Fibroblast of lung (primary cell): ENCODE measurements around the gene AGAP2. TPM values are rescaled to one million over a fixed set of nuclear protein-coding genes. Genes with fewer than 3 reads are reported as not detected.

ENCODE experiments used
- DNase-seq, 2 donors: peaks; one replicate each; pipeline versions ENCODE4 v3.0.0 to v3.0.0-alpha.2; 2010; ENCODE audit warnings: low read depth in 2 of 2
- H2AFZ ChIP-seq: 2 replicates; pipeline ENCODE4 v1.5.1; 2012; ENCODE audit warnings: low read length, control low read depth, inconsistent platforms
- H3K27ac ChIP-seq: 2 replicates; pipeline ENCODE4 v1.5.1; 2011; ENCODE audit warnings: low read length, control low read depth; ENCODE audit not compliant: insufficient read depth
- H3K27me3 ChIP-seq: 2 replicates; pipeline ENCODE4 v1.5.1; 2011; ENCODE audit warnings: mild to moderate bottlenecking, low read length; ENCODE audit not compliant: control insufficient read depth, insufficient read depth
- H3K36me3 ChIP-seq: 2 replicates; pipeline ENCODE4 v1.5.1; 2011; ENCODE audit warnings: low read length; ENCODE audit not compliant: control insufficient read depth, insufficient read depth
- H3K4me1 ChIP-seq: 2 replicates; pipeline ENCODE4 v1.5.1; 2011; ENCODE audit warnings: low read length; ENCODE audit not compliant: control insufficient read depth, insufficient read depth; ENCODE audit errors: extremely low read depth
- H3K4me2 ChIP-seq: 2 replicates; pipeline ENCODE4 v1.5.1; 2011; ENCODE audit warnings: low read length, control low read depth; ENCODE audit not compliant: insufficient read depth; ENCODE audit errors: extremely low read depth
- H3K4me3 ChIP-seq, 4 experiments: fragments of 200-600 bp in 1 of 4; sonication (generic) in 1 of 4; replicated peaks in 1 of 4; 2 replicates each; pipeline ENCODE4 v1.5.1; 2011 to 2016; ENCODE audit warnings: low read length in 4 of 4, low read depth in 3 of 4, mild to moderate bottlenecking in 3 of 4, control low read depth in 2 of 4, inconsistent platforms in 1 of 4, mixed read lengths in 1 of 4; ENCODE audit not compliant: insufficient read depth in 1 of 4; ENCODE audit errors: control extremely low read depth in 1 of 4
- H3K79me2 ChIP-seq: 2 replicates; pipeline ENCODE4 v1.5.1; 2012; ENCODE audit warnings: mild to moderate bottlenecking, low read length, inconsistent platforms; ENCODE audit not compliant: control insufficient read depth, insufficient read depth
- H3K9ac ChIP-seq: 2 replicates; pipeline ENCODE4 v1.5.1; 2011; ENCODE audit warnings: mild to moderate bottlenecking, low read length, control low read depth; ENCODE audit not compliant: insufficient read depth
- H3K9me3 ChIP-seq: 2 replicates; pipeline ENCODE4 v1.5.1; 2012; ENCODE audit warnings: low read depth, low read length; ENCODE audit not compliant: control insufficient read depth, insufficient read depth
- H4K20me1 ChIP-seq: 2 replicates; pipeline ENCODE4 v1.5.1; 2011; ENCODE audit warnings: low read length; ENCODE audit not compliant: control insufficient read depth, insufficient read depth; ENCODE audit errors: extremely low read depth
- EZH2 ChIP-seq: IDR thresholded peaks from 2 replicates; pipeline ENCODE4 v1.5.1; 2012; ENCODE audit warnings: low read length, control low read depth, mild to moderate bottlenecking; ENCODE audit errors: missing control alignments
- polyA plus RNA-seq, 2 donors: library from polyadenylated mRNA; depleted of rRNA in 1 of 2; stranded (reverse) in 1 of 2; unstranded in 1 of 2; fragments of >200 nt; gene quantifications; 2 replicates each; pipeline ENCODE4 v1.2.1, GENCODE V29; 2011 to 2012; ENCODE audit warnings: missing spikeins in 1 of 2
- total RNA-seq: library from RNA; depleted of rRNA; stranded (reverse); fragments of >200 nt; gene quantifications from 2 replicates; pipeline ENCODE4 v1.2.1, GENCODE V29; 2014
- TF ChIP-seq, protein P1 (sequence below), 2 donors: IDR thresholded peaks in 1 of 2; conservative IDR thresholded peaks in 1 of 2; 1 replicate in 1 of 2; 2 replicates in 1 of 2; pipeline ENCODE4 v1.5.1; 2011 to 2012; ENCODE audit warnings: low read length in 2 of 2, control low read depth in 1 of 2, inconsistent platforms in 1 of 2, low read depth in 1 of 2, mild to moderate bottlenecking in 1 of 2

AGAP2 gene
- total and polyA plus RNA-seq, 2 donors (not counting 1 experiment from before 2014, with no cell fraction given): 0.05 to 0.17 TPM

DNA sequence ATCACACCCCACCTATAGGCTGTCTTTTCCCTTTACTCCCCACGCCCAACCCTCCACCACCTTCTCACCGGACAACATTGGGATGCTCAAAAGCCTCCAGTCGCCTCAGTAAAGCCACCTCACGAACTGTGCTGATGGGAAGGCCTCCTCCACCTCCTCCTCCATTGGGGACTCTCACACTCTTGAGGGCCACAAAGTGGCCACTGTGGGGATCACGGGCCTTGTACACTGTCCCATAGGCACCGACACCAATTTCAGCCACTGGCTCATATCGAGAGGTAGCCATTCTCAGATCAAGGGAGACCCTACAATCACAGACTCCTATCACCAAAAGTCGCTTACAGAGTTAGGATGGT, 12.9 kb upstream of the AGAP2 start:
- H3K27me3 ChIP-seq: peaks cover 13% of the 10 kb centered on the region
- peak overlapping the region; percentile 4 for H2AFZ ChIP-seq
- no peaks in the 10 kb centered on the region for H3K9me3 ChIP-seq
- peak overlapping the region; percentile 93 for H3K4me2 ChIP-seq
- peaks cover 13% of the 10 kb centered on the region for H3K36me3 ChIP-seq
- no peak for DNase-seq
- peaks cover 24% of the 10 kb centered on the region for H3K79me2 ChIP-seq
- H4K20me1 ChIP-seq: no peaks in the 10 kb centered on the region
- no peak for TF ChIP-seq EZH2
- TF ChIP-seq, protein P1, sequence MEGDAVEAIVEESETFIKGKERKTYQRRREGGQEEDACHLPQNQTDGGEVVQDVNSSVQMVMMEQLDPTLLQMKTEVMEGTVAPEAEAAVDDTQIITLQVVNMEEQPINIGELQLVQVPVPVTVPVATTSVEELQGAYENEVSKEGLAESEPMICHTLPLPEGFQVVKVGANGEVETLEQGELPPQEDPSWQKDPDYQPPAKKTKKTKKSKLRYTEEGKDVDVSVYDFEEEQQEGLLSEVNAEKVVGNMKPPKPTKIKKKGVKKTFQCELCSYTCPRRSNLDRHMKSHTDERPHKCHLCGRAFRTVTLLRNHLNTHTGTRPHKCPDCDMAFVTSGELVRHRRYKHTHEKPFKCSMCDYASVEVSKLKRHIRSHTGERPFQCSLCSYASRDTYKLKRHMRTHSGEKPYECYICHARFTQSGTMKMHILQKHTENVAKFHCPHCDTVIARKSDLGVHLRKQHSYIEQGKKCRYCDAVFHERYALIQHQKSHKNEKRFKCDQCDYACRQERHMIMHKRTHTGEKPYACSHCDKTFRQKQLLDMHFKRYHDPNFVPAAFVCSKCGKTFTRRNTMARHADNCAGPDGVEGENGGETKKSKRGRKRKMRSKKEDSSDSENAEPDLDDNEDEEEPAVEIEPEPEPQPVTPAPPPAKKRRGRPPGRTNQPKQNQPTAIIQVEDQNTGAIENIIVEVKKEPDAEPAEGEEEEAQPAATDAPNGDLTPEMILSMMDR (conservative IDR thresholded peaks at IDR 0.05 in 1 of 2, IDR thresholded peaks at IDR 0.05 in 1 of 2; ENCODE audit: low read depth in 1 of 2, low read length in 2 of 2): no peak
- H3K9ac ChIP-seq: peak overlapping the region; percentile 93
- H3K4me1 ChIP-seq: peaks cover 4% of the 10 kb centered on the region
- peak overlapping the region; percentile 91 to 96 (median 94) for H3K4me3 ChIP-seq
- H3K27ac ChIP-seq: peak overlapping the region; percentile 98

DNA sequence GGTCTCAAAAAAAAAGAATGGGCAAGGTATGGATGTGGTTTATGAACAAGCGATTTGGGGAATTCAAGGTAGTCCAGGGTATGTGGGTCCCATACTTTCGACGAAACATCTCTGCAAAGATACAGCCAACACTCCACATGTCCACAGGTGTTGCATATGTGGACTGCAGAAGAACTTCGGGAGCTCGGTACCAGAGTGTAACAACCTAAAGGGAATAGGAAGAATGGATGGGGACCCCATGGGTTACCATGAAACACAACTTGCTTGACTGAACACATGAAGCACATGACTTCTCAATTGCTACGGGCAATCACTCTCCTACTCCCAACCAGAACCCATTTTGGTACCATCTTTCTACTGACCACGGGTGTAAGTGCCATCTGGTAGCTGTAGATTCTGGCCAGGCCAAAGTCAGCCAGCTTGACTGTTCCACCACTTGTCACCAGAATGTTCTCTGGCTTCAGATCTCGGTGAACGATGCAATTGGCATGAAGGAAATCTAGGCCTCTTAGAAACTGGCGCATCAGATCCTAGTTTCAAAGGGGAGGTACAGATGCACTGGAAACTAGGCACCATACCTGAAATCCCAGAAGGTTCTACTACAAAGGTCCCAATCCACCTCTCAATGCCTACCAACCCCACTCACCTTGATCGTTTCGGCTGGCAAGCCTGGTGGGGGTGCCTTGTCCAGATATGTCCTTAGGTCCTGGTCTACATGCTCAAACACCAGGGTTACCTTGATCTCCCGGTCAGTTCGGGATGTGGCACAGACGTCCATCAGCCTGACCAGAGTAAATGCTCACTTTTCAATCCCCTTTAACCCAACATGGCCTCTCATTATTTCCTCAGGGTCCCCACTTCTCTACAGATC, 12.3 kb upstream of the AGAP2 start:
- Histone ChIP-seq H3K9ac (peak overlapping the region; percentile 93), H3K79me2 (peaks cover 24% of the 10 kb centered on the region), H4K20me1 (no peaks in the 10 kb centered on the region), H3K9me3 (no peaks in the 10 kb centered on the region), H3K36me3 (peaks cover 15% of the 10 kb centered on the region), H3K4me1 (peaks cover 4% of the 10 kb centered on the region), H2AFZ (no peak overlapping the region), H3K27ac (peak overlapping the region; percentile 98), H3K4me2 (peak overlapping the region; percentile 93), H3K4me3 (peak overlapping the region; percentile 91 to 96 (median 94)), H3K27me3 (peaks cover 10% of the 10 kb centered on the region)
- no peak for DNase-seq
- TF ChIP-seq EZH2: no peak
- TF ChIP-seq, protein P1 (conservative IDR thresholded peaks at IDR 0.05 in 1 of 2, IDR thresholded peaks at IDR 0.05 in 1 of 2; ENCODE audit: low read depth in 1 of 2, low read length in 2 of 2): no peak

DNA sequence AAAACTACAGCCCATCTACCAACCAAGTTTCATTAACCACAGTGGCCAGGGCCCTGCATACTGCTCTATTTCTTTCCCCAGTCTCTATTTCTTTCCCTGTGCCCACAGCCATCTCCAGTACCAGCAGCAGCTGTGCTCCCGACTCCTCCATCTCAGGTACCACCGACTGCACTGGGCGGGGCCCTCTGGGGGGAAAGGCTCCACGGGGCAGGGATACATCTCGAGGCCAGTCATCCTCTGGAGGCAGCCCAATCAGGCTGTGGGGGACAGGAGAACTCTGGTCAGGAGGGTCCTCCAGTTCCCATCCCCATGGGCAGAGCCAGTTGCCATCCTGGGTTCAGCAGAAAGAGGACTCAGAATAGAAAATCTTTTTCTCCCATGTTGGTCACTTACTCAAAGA, 10.5 kb upstream of the AGAP2 start:
- peaks cover 15% of the 10 kb centered on the region for H3K36me3 ChIP-seq
- DNase-seq: no peak
- no peak overlapping the region for H3K27ac ChIP-seq
- no peaks in the 10 kb centered on the region for H3K9me3 ChIP-seq
- TF ChIP-seq EZH2: no peak
- TF ChIP-seq, protein P1 (conservative IDR thresholded peaks at IDR 0.05 in 1 of 2, IDR thresholded peaks at IDR 0.05 in 1 of 2; ENCODE audit: low read depth in 1 of 2, low read length in 2 of 2): no peak
- H4K20me1 ChIP-seq: no peaks in the 10 kb centered on the region
- peaks cover 4% of the 10 kb centered on the region for H3K27me3 ChIP-seq
- H3K4me1 ChIP-seq: peaks cover 2% of the 10 kb centered on the region
- H3K79me2 ChIP-seq: peaks cover 26% of the 10 kb centered on the region
- H3K4me3 ChIP-seq: no peak overlapping the region
- no peak overlapping the region for H3K4me2 ChIP-seq
- H2AFZ ChIP-seq: no peak overlapping the region
- H3K9ac ChIP-seq: no peak overlapping the region
